Activated CD4-positive, CD25-positive, alpha-beta regulatory T cell treated with anti-CD3 and anti-CD28 coated beads, Interleukin-2, amount 50 U/mL, for 24 hours (primary cell): ENCODE measurements around the gene NOS1AP.
"Not testable (repeated sequence)": the region's sequence is repeated elsewhere in the genome, so short reads cannot be mapped to it uniquely, and the experiment has no call there.

ENCODE experiments used
- ATAC-seq, 2 donors: fragments of 150-1000 bp; cut with Tn5 transposase; one replicate each; pipeline ENCODE4 v1.10.0; 2021; ENCODE audit warnings: mild to moderate bottlenecking in 1 of 2, moderate library complexity in 1 of 2

NOS1AP gene

DNA sequence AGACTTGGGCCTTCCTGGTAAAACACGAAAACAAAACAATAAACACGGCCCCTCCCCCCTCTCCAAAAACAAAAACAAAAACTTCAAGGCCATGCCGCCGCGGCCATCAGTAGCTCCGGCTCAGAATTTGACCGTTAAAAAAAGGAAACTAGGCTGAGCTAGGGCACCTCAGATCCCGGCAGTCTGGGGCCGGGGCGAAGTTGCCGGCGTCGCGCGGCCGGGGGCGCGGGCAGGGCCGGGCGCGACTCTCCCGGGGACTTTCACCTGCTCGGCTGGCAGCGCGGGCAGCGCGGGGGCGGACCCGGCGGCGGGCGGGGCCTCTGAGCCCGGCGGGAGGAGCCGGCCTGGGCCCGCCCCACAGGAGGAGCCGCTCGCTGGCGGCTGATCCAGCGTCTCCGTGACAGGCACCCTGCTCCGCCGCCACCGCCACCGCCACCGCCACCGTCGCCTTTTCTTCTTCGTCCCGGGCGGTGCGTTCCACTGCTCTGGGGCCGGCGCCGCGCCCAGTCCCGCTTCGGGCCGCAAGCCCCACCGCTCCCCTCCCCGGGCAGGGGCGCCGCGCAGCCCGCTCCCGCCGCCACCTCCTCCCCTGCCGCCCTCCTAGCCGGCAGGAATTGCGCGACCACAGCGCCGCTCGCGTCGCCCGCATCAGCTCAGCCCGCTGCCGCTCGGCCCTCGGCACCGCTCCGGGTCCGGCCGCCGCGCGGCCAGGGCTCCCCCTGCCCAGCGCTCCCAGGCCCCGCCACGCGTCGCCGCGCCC is at the start of gene NOS1AP:
NOS1AP (plus strand) TSS at position 358 of the 760 bp plus-strand sequence. CDS start 487 bp downstream, outside the sequence.
- peak; percentile 98 to 99 for ATAC-seq

DNA sequence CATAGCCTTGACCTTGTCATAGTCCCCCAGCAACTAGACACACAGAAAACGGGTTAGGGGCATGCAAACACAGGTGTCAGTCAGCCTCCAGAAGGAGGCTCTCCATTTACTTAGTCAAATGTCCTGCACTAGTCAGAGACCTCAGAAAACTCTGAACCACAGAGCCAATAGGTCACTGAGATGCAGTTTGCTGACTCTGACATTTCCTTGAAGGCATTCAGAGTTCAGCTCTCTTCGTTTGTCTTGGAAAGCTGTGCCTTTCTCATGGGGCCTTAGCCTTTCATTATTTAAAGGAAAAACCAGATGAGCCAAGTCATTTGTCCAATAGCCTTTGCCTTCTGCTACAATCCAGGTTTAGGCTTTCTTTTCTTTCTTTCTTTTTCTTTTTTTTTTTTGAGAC is 49.3 kb upstream of the NOS1AP start:
- ATAC-seq, result no peak

DNA sequence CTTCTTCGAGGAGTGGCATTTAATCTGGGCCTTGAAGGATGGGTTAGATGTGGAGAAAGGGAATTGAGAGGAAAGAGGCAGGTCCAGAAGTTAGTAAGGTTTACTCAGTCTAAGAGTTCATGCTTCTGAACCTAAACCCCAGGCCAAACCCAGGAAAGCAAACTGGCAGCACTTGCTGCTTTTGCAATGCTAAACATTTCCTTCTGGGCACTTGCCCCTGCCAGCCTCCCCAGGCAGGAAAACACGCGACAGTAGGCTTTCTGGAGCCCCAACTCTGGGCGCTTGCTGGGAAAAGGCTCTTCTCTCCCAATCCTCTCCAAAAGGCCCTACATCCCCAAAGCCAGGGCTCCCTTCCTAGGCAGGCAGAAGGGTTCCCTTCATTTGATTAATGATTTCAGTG is 48.4 kb upstream of the NOS1AP start:
- no peak for ATAC-seq

DNA sequence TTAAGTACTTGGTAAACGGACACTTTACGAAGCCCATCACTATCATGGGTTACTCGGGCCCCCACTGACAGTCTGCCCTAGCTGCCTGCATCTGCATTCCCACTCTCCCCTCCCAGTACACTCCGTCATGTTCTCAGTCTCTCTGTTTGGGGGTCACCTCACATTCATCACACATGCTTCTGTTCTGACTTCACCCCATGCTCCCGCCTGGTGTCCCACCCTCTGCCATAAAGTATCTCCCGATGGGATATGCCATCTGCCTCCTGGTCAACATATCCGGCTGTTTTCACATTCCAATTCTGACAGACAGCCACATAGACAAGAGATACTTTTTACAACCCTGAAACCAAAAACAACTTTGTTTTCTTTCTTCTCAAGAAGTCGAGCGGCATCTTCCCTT is 46.9 kb upstream of the NOS1AP start:
- no peak for ATAC-seq

DNA sequence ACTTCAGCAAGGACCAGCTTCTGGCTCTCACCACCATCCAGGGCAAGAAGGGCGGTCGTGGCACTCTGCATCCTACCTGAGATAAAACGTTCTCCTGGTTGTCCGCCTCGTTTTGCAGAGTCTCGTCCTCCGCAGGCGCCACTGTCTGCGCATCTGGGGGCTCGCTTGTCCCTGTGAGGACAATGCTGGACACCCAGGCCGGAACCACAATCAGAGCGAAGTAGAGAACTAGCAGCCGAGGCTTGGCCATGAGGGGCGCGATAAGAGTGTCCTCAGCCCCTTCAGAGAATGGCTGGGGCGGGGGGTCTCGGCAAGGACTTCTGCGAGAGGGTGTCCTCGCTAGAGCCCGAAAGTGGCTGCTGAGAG is 46.3 kb upstream of the NOS1AP start:
- no peak for ATAC-seq

DNA sequence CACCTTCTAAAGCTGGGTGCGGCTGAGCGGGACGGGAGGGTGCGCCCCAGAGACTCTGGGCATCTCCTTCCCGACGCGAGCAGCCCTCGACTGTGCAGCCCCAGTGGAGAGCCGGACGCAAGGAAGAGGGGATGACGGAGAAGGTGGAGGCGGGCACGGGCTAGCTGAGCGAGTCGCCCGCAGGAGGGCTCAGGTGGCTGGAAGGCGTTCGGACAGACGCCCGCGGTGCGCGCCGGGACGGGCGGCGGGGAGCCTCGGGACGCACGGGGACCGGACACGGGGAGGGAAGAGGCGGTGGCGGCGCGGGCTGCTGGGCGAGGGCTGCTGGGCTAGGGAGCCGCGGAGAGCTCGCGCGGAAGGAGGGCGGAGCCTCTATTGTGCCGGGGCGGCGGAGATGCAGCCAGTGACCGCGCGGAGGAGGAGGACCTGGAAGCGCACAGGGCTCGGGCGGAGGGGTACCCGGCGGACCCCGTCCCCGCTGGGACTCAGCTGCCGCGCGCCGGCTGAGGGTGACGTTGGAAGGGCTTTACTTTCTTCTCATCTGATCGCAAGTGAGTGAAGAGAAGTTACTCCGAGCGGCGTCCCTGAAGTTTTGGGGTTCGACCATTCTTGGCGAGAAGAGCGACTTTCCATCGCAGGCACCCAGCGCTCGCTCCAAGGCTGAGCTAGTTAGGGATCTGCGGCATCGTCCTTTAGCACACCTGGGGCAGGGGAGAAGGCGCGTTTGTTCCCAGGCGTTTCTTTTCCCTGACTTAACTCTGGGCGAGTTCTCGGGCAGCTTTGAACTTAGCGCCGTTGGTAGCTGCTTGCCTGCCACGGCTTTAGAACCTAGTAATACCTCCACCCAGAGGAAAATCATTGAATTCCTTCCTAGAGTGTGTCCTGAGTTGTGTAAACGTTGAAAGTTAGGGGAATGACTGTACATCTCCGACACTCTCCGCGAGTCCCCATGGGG is 45.7 kb upstream of the NOS1AP start, which contains the start of gene OLFML2B:
OLFML2B (minus strand) TSS at position 323 of the 955 bp plus-strand sequence. CDS start 439 bp downstream, outside the sequence.
- ATAC-seq, result peak; percentile 74 to 81

DNA sequence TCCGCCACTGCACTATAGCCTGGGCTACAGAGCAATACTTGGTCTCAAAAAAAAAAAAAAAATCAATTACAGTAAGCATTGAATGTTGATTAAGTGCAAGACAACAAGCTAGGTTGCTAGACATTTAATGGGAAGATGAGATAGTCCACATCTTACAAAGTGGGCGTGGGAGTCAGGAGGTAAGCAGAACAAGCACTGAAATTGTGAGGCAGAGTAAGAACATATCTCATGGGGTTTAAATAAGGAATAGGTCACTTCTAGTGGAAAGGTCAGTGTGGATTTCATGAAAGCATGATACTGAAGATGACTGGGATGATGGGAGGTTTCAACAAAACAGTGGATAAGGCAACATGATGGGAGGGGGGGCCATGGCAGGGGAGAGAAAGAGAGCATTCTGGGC is 44.0 kb upstream of the NOS1AP start:
- ATAC-seq, result no peak

DNA sequence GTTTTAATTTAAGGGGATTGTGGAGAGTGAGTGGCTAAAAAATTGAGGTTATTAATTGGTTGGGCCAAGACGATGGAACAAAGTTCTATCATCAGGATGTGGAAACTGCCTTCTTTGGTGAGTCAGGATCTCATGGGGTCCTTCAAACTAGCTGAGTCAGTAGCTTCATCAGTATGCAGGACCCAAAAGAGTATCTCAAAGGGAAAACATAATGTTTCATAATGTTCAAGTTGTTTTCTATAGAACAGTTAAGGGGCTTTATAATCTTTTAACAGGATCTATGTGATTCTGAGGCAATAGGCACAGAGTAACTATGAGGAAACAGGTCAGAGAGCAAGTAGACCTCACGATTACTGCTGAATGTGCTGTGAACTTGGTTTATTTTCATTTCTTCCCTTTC is 42.6 kb upstream of the NOS1AP start:
- no peak for ATAC-seq

DNA sequence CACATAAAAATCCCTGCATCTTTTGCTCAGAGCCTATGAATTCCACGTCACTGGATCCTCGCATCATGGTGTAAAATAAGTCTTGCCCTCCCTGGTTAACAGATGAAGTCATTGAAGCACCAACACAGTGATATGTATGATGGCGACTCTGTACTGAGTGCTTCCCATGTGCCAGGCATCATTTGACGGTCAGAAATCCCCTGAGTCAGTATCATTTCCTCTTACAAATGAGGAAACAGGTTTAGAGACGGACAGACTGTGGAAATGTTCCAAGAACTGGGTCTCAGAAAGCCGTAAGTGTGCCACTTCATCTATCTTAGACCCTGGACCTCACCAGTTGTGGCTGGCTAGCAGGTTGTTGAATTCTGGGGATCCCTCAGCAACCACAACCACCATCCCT is 40.8 kb upstream of the NOS1AP start:
- ATAC-seq, result no peak

DNA sequence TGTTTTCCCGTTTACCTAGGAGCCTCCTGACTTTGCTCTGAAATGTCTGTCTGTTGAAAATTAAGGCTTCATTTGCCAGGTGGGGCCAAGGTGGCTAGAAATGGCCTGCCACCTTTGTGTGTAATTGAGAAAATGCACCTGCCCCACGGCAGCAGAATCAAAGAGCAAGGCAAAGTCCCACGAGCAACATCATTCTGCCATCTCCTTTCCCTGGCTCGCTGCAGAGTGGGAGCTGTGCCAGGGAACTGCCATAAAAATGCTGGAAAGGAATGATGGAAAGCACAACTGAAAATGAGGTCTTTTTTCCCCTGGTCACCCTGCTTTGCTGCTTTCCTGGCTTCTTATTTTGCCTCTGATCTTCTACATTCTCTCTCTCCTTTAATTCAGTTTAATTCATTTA is 40.3 kb upstream of the NOS1AP start:
- no peak for ATAC-seq

DNA sequence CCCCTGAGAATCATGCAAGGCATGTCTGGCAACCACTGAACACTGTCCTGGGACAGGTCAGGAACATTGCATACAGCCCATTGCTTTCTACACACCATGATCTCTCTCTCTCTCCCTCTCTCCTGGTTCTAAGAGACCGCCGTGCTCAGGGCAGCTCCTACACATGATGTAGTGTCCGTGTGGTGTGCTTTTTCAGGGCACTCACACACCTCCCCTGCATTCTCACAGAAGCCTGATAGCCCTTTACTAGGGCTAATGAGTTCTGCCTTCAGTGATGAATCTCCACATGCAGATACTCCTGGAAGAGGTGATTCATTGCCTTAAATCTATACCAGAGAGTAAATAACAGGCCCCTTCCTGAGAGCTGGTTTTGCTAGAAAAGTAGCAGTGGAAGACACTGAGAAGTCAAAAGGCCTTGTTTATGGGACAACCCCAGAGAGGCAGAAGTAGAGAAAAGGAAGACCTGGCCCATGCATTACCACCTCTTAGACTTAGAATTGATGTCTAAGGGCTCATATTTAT is 38.7 kb upstream of the NOS1AP start:
- no peak for ATAC-seq

DNA sequence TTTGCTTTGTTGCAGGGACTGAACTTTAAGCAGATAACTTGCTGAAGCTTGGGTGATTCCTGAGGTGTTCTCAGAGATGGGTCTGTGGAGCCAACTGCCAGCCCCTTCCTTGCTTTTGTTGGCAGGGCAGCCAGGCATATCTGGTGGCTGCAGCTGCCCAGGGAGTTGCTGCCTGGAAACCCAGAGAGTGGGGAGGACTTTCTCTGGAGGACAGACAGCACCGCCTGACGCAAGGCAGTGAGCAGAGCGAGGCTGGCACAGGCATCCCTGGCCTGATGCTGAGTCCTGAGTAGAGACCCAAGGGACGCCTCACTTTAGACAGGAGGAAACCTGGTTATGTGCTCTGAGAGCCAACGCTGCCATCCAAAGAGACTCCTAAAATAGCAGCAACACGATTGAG is 36.1 kb upstream of the NOS1AP start:
- ATAC-seq, result no peak

DNA sequence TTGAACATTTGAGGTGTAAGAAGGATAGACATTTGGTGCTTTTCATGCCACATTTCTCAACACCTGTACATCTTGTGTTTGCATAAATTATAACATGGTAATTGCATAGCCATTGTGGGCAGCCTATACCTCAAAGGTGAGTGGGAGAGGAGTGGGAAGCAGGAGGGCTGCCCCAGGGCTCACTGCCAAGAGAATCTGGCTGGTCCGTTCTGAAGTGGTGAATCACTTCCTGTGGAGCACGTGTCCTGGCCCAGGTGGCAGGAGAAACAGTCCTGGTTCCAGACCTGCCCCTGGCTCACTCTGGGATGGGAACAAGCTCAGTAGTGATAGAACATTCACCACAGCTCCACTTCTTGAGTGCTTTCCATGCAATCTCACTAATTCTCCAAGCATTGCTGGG is 34.2 kb upstream of the NOS1AP start:
- ATAC-seq, result no peak

DNA sequence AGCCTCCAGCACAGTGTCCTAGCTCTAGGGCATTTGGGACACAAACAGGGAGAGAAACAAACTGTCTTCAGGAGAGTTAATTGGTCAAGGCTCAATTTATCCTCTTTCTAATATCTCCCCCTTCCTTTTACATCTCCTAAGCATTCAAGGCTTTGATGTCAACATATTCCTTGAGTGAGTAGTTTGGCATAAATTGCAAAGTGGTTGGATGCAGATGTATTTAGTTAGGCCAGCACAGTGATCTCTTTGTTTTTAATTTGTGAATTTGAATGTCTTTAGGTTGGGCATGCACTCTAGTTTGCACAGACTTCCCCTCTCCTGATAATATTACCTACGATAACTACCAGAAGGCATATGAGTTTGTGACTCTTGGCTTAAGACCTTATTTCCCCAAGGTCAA is 33.3 kb upstream of the NOS1AP start:
- ATAC-seq, result no peak

DNA sequence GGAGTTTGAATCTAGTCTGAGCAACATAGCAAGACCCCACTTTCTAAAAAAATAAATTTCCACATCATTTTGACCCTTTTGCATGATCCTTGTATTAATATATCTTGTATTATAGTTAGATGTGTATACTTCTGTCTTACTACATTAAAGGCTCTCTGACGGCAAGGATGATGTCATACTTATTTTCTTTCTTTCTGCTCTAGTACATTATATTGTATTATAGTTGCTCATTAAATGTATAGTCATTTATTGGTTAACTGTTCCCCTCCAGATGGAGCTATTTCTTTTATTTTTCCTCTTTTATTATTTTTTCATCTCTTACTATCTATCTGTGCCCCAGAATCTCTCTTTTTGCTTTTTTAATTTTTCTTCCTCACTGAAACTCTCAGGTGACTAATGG is 30.9 kb upstream of the NOS1AP start:
- no peak for ATAC-seq

DNA sequence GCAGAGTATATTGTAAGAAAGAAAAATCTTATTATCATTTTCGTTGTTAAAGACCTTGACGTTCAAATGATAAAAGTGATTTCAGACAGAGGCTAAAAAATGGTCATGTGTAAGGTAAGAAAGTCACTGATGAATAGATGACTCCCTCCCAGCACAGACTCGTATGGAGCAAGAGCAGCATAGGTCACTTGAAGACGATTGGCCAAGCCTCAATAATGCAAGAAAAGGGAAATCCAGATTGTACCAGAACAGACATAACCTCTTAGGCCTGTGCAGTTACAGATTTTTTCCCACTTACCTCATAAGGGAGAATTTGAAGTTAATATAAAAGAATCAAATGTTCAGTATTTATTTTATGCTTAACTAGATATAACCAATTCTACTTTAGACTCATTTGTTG is 29.5 kb upstream of the NOS1AP start:
- no peak for ATAC-seq

DNA sequence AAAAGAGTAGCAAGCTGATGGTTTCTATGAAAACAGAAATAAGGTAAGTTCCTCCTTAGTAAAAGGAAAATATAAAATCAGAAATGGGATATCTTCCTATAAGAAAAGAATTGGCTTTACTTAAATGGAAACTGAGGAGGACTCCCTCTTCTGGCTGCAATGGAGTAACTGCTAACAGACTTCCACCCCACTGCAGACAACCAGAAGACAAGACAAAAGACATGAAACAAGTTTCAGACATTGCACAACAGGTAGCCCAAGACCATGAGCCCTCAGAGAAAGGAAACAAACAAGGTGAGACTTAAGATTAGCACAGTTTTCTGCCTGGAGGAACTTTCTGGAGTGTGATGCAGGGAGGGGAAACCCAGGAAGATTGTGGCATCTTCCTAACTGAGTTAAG is 28.8 kb upstream of the NOS1AP start:
- no peak for ATAC-seq

DNA sequence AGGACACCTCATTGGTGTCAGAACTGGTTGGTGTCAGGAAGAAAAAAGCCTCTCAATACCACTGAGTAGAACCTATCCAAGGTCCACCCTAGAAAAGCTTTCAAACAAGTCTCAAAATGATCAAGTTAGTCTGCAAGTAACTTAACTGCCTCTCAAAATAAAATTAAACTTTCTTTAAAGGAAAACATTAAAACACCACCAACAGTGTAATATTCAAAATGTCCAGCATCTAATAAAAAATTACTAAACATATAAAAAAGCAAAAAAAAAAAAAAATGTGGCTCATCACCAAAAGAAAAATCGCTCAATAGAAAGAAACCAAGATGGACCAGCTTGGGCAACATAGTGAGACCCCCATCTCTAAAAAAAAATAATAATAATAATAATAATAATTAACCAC is 27.1 kb upstream of the NOS1AP start:
- ATAC-seq, result no peak

DNA sequence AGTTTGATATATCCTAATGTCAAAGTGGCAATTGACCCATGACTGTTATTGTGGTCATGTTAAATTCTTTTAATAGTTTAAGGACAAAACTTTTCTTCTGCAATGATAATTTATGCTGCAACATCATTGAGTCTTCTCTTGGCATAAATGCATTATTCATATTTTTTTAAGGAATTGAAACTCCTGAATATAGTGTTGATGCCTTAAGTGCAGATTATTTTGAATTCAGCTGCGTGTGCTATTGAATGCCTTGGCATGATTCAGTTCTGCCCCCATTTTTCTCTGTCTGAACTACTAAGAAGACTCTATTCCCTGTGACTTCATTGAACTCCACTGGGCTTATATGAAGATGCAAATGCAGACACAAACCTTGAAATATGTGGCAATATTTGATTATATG is 22.6 kb upstream of the NOS1AP start:
- no peak for ATAC-seq

DNA sequence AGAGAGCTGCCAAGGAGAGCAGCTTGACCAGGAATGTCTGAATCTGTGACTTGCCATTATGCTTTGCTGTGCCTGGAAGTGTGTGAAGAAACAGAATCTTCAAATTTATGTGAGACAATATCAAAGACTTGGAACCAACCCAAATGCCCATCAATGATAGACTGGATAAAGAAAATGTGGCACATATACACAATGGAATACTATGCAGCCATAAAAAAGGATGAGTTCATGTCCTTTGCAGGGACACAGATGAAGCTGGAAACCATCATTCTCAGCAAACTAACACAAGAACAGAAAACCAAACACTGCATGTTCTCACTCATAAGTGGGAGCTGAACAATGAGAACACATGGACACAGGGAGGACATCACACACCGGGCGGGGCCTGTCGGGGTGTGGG is 15.5 kb upstream of the NOS1AP start:
- not testable (repeated sequence) for ATAC-seq

DNA sequence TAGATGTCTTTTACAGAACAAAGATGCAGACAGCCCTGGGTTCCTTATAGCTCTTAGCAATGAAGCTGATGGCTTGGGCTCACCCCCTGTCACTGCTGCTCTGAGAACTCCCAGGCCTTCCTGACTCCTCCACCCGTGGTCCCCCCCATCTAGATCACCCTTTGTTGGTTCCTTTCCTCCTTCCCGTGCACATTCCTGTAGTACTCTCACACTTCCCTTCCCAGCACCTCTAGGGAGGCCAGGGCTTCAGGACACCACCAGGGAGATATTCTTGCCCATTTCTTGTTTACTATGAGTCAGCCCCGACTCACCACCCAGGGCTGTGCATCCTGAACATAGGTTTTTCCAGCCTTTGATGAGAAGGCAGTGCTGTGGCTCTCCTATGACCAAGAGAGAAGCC is 14.4 kb upstream of the NOS1AP start:
- ATAC-seq, result no peak

DNA sequence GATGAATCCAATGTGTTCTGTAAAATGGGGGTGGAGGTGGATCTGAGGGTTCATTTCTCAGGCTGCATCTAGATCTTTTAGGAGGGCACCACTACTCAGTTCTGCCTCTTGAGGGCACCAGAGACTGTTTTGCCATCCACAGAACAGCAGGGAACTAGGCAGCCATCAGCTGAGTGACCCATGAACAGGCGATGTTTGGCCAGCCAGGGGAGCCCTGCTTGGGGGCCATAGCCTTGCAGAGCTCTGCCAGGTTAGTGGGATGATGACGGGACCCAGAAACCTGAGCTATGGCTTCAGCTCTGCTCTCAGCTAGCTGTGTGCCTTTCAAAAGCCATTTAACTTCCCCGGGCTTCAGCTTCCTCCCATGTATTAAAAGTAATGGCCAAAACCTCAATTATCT is 13.4 kb upstream of the NOS1AP start:
- ATAC-seq, result peak; percentile 44 to 55

DNA sequence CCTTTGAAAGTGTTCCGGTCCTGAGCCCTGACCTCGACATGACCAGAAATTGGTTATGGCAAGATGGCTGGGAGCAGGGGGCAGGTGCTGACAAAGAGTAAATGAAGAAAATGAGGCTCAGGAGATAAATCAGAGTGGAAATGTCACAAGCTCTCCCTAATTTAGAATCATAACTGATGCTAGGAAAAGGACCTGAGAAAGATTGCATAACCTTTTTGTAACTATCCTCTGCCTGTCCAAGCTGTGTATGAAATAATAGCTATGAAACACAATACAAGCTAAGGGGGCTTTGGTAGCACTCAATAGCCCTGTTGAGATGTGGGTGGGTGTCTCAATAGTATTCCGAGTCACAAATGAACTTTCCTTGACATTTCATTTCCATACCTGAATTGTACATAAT is 12.9 kb upstream of the NOS1AP start:
- no peak for ATAC-seq

DNA sequence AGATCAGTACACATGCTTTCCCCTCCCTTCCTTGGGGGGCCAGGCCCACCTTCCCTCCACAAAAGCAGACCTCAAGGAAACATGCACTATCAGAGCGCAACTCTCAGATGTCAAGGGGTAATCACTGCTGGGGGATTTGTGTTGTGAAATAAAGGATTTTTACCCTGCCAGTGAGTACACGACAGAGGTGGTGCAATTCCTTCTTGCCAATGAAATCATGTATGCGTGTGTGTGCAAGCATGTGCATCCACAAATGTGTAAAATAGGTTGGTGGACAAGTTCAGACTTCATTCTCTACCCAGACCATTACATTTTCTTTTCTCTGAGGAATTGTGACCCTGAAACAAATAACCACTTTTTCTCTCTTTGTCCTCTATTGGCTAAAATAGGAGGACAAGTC is 9.8 kb upstream of the NOS1AP start:
- no peak for ATAC-seq
